ENCODE measurements around the gene IL37. TPM values are rescaled to one million over a fixed set of nuclear protein-coding genes. Genes with fewer than 3 reads are reported as not detected.

Gene IL37
- total RNA-seq, 1 donor from 2014 or later = not detected

GRCh38 chr2:112867701-112868631 is 43.0 kb upstream of the IL37 start:
- FAIRE-seq = no peak
- Histone ChIP-seq H2AFZ (ENCODE audit: low read depth, low read length) (no peak overlapping the region), H3K27me3 (ENCODE audit: insufficient read depth, low read length) (no peaks in the 10 kb centered on the region), H3K36me3 (ENCODE audit: insufficient read depth, low read length) (no peaks in the 10 kb centered on the region), H3K9ac (ENCODE audit: low read length) (no peak overlapping the region), H4K20me1 (ENCODE audit: insufficient read depth, low read length) (no peaks in the 10 kb centered on the region), H3K9me3 (ENCODE audit: insufficient read depth, low read depth, low read length) (no peaks in the 10 kb centered on the region), H3K4me1 (ENCODE audit: insufficient read depth, low read length) (peaks cover 8% of the 10 kb centered on the region), H3K79me2 (ENCODE audit: insufficient read depth, low read length) (no peaks in the 10 kb centered on the region), H3K27ac (ENCODE audit: low read depth, low read length) (no peak overlapping the region), H3K4me2 (ENCODE audit: low read length) (no peak overlapping the region), H3K4me3 (ENCODE audit: insufficient read depth, low read depth, low read length) (no peak overlapping the region)
- Mint-ChIP-seq H3K36me3 (ENCODE audit: low read depth, unreplicated experiment) (no peaks in the 10 kb centered on the region), H3K4me3 (ENCODE audit: unreplicated experiment) (no peak overlapping the region), H3K27me3 (ENCODE audit: low read depth, unreplicated experiment) (peaks cover 7% of the 10 kb centered on the region), H3K4me1 (ENCODE audit: low read depth, unreplicated experiment) (peaks cover 5% of the 10 kb centered on the region), H3K27ac (ENCODE audit: unreplicated experiment) (no peak overlapping the region), H3K9me3 (ENCODE audit: unreplicated experiment) (peaks cover 17% of the 10 kb centered on the region)
- no peak for DNase-seq (ENCODE audit: low read depth)
- TF ChIP-seq CTCF (IDR thresholded peaks at IDR 0.05; ENCODE audit: insufficient read depth, low read depth, low read length) = no peak
- no peak for TF ChIP-seq EZH2 (IDR thresholded peaks at IDR 0.05; ENCODE audit: insufficient read depth, low read length)

GRCh38 chr2:112869258-112869842 is 41.6 kb upstream of the IL37 start:
- no peak overlapping the region for H2AFZ ChIP-seq (ENCODE audit: low read depth, low read length)
- H3K4me1 Mint-ChIP-seq (ENCODE audit: low read depth, unreplicated experiment) = peaks cover 5% of the 10 kb centered on the region
- H3K4me1 ChIP-seq (ENCODE audit: insufficient read depth, low read length) = peaks cover 8% of the 10 kb centered on the region
- H3K4me3 Mint-ChIP-seq (ENCODE audit: unreplicated experiment) = no peak overlapping the region
- TF ChIP-seq EZH2 (IDR thresholded peaks at IDR 0.05; ENCODE audit: insufficient read depth, low read length) (no peak), CTCF (IDR thresholded peaks at IDR 0.05; ENCODE audit: insufficient read depth, low read depth, low read length) (no peak)
- no peaks in the 10 kb centered on the region for H3K9me3 ChIP-seq (ENCODE audit: insufficient read depth, low read depth, low read length)
- H3K9ac ChIP-seq (ENCODE audit: low read length) = no peak overlapping the region
- FAIRE-seq = no peak
- no peaks in the 10 kb centered on the region for H3K79me2 ChIP-seq (ENCODE audit: insufficient read depth, low read length)
- no peaks in the 10 kb centered on the region for H3K36me3 Mint-ChIP-seq (ENCODE audit: low read depth, unreplicated experiment)
- H3K4me2 ChIP-seq (ENCODE audit: low read length) = peak overlapping the region; percentile 21
- H3K9me3 Mint-ChIP-seq (ENCODE audit: unreplicated experiment) = peaks cover 11% of the 10 kb centered on the region
- DNase-seq (ENCODE audit: low read depth) = peak; percentile 92
- no peaks in the 10 kb centered on the region for H3K36me3 ChIP-seq (ENCODE audit: insufficient read depth, low read length)
- H3K27me3 Mint-ChIP-seq (ENCODE audit: low read depth, unreplicated experiment) = peaks cover 7% of the 10 kb centered on the region
- no peaks in the 10 kb centered on the region for H4K20me1 ChIP-seq (ENCODE audit: insufficient read depth, low read length)
- no peak overlapping the region for H3K27ac Mint-ChIP-seq (ENCODE audit: unreplicated experiment)
- H3K4me3 ChIP-seq (ENCODE audit: insufficient read depth, low read depth, low read length) = no peak overlapping the region
- no peaks in the 10 kb centered on the region for H3K27me3 ChIP-seq (ENCODE audit: insufficient read depth, low read length)
- no peak overlapping the region for H3K27ac ChIP-seq (ENCODE audit: low read depth, low read length)
